ENCODE measurements around the gene BORCS5.

Gene BORCS5

GRCh38 chr12:12336511-12336910 lies 20.4 kb upstream of the BORCS5 start:
- no peaks in the 10 kb centered on the region for H3K9me3 ChIP-seq (ENCODE audit: insufficient read depth, low read length)

GRCh38 chr12:12338527-12339168 lies 18.2 kb upstream of the BORCS5 start:
- no peak overlapping the region for H3K4me2 ChIP-seq (ENCODE audit: low read depth, low read length, poor library complexity, severe bottlenecking)
- TF ChIP-seq EZH2phosphoT487 (conservative IDR thresholded peaks at IDR 0.05; ENCODE audit: low read length) (no peak), CTCF (IDR thresholded peaks at IDR 0.05; ENCODE audit: insufficient read depth, low read length, poor library complexity, severe bottlenecking) (no peak)
- no peaks in the 10 kb centered on the region for H3K9me3 ChIP-seq (ENCODE audit: insufficient read depth, low read length)
- no peaks in the 10 kb centered on the region for H3K36me3 ChIP-seq (ENCODE audit: low read length)
- H3K27ac ChIP-seq (ENCODE audit: low read depth, low read length): no peak overlapping the region
- H2AFZ ChIP-seq (ENCODE audit: low read depth, low read length, severe bottlenecking): no peak overlapping the region
- H3K9ac ChIP-seq (ENCODE audit: low read length): no peak overlapping the region
- no peaks in the 10 kb centered on the region for H3K9me2 ChIP-seq (replicated peaks; ENCODE audit: insufficient read depth, low read length)
- no peak overlapping the region for H3K4me3 ChIP-seq (ENCODE audit: insufficient read depth, low read length, poor library complexity, severe bottlenecking)
- no peaks in the 10 kb centered on the region for H3K79me2 ChIP-seq (ENCODE audit: insufficient read depth, low read length)
- no peaks in the 10 kb centered on the region for H3K27me3 ChIP-seq (ENCODE audit: low read length)
- no peaks in the 10 kb centered on the region for H3F3A ChIP-seq (ENCODE audit: insufficient read depth)
- no peaks in the 10 kb centered on the region for H4K20me1 ChIP-seq (ENCODE audit: low read depth, low read length)

More at GRCh38 chr12:12336511-12336910, 20.4 kb upstream of the BORCS5 start:
- Histone ChIP-seq H3K9ac (ENCODE audit: low read length) (no peak overlapping the region), H2AFZ (ENCODE audit: low read depth, low read length, severe bottlenecking) (no peak overlapping the region), H3F3A (ENCODE audit: insufficient read depth) (no peaks in the 10 kb centered on the region), H4K20me1 (ENCODE audit: low read depth, low read length) (no peaks in the 10 kb centered on the region), H3K4me2 (ENCODE audit: low read depth, low read length, poor library complexity, severe bottlenecking) (no peak overlapping the region), H3K27ac (ENCODE audit: low read depth, low read length) (no peak overlapping the region), H3K9me2 (replicated peaks; ENCODE audit: insufficient read depth, low read length) (no peaks in the 10 kb centered on the region), H3K27me3 (ENCODE audit: low read length) (no peaks in the 10 kb centered on the region), H3K4me3 (ENCODE audit: insufficient read depth, low read length, poor library complexity, severe bottlenecking) (no peak overlapping the region), H3K79me2 (ENCODE audit: insufficient read depth, low read length) (no peaks in the 10 kb centered on the region), H3K36me3 (ENCODE audit: low read length) (no peaks in the 10 kb centered on the region)
- TF ChIP-seq CTCF (IDR thresholded peaks at IDR 0.05; ENCODE audit: insufficient read depth, low read length, poor library complexity, severe bottlenecking) (no peak), EZH2phosphoT487 (conservative IDR thresholded peaks at IDR 0.05; ENCODE audit: low read length) (no peak)

GRCh38 chr12:12349711-12350665 lies 6.9 kb upstream of the BORCS5 start, which contains the start of gene MANSC1:
Gene MANSC1 (minus strand): TSS chr12:12350242. CDS start chr12:12343314, 6,928 bp downstream.
- H3K79me2 ChIP-seq (ENCODE audit: insufficient read depth, low read length): no peaks in the 10 kb centered on the region

More at GRCh38 chr12:12349711-12350665, 6.9 kb upstream of the BORCS5 start, which contains the start of gene MANSC1:
- H3F3A ChIP-seq (ENCODE audit: insufficient read depth): no peaks in the 10 kb centered on the region
- H3K36me3 ChIP-seq (ENCODE audit: low read length): no peaks in the 10 kb centered on the region
- H4K20me1 ChIP-seq (ENCODE audit: low read depth, low read length): no peaks in the 10 kb centered on the region
- TF ChIP-seq CTCF (IDR thresholded peaks at IDR 0.05; ENCODE audit: insufficient read depth, low read length, poor library complexity, severe bottlenecking) (no peak), EZH2phosphoT487 (conservative IDR thresholded peaks at IDR 0.05; ENCODE audit: low read length) (no peak)
- no peak within 1 kb of the TSS for H3K27ac ChIP-seq (ENCODE audit: low read depth, low read length)
- no peak within 1 kb of the TSS for H3K9ac ChIP-seq (ENCODE audit: low read length)
- no peaks in the 10 kb centered on the region for H3K9me2 ChIP-seq (replicated peaks; ENCODE audit: insufficient read depth, low read length)
- no peak within 1 kb of the TSS for H3K4me2 ChIP-seq (ENCODE audit: low read depth, low read length, poor library complexity, severe bottlenecking)
- no peaks in the 10 kb centered on the region for H3K9me3 ChIP-seq (ENCODE audit: insufficient read depth, low read length)
- H3K4me3 ChIP-seq (ENCODE audit: insufficient read depth, low read length, poor library complexity, severe bottlenecking): no peak within 1 kb of the TSS
- H2AFZ ChIP-seq (ENCODE audit: low read depth, low read length, severe bottlenecking): no peak within 1 kb of the TSS
- H3K27me3 ChIP-seq (ENCODE audit: low read length): no peaks in the 10 kb centered on the region
